Measurements from ENCODE around the gene TRPM4.
"Not testable (repeated sequence)": the region's sequence is repeated elsewhere in the genome, so short reads cannot be mapped to it uniquely, and the experiment has no call there.

Gene TRPM4

GRCh38 chr19:49127225-49127624 is 30.4 kb upstream of the TRPM4 start:
- not testable (repeated sequence) for DNase-seq (ENCODE audit: low read depth)

- peak; percentile 97 for DNase-seq (ENCODE audit: low read depth)
Observed at GRCh38 chr19:49127674-49128544, 29.7 kb upstream of the TRPM4 start.

DNA sequence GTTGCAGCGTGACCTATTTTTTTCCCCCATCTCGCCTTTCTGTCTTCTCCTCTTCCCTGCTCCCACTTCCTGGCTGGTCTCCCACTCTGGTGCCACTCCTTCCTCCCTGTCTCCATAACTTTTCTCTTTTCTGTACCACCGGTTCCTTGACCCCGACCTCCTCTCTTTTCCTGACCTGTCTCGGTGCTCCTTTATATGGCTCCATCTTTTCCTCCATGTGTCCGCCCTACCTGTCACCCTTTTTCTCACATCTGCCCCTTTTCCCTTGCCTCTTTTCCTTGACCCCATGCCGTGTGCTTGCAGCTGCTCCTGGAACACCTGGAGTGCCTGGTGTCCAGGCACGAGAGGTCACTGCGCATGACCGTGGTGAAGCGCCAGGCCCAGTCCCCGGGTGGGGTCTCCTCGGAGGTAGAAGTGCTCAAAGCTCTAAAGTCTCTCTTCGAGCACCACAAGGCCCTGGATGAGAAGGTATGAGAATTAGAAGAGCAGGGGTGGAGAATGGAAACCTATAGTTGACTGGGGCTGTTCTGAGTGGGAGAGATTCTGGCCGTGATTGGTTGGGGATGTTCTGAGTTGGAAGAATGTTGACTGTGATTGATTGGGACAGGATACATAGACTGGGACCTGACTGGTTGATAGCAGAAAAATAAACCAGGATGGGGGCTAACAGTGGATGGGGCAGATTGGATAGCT is 28.9 kb upstream of the TRPM4 start:
- no peak for DNase-seq (ENCODE audit: low read depth)

DNA sequence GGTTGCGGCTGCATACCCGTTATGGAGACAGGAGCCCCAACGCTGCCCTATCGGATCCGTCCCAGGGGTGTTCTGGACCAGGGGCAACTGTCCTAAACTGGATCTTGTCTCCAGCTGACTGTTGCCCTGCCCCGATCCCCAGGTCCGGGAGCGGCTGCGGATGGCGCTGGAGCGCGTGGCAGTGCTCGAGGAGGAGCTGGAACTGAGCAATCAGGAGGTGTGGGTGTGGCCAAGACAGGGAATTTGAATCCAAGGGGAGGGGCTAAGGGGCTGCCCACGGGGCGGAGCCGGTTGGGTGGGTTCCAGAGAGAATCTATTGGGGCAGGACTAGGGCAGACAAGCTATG is 28.4 kb upstream of the TRPM4 start:
- DNase-seq (ENCODE audit: low read depth) = no peak

DNA sequence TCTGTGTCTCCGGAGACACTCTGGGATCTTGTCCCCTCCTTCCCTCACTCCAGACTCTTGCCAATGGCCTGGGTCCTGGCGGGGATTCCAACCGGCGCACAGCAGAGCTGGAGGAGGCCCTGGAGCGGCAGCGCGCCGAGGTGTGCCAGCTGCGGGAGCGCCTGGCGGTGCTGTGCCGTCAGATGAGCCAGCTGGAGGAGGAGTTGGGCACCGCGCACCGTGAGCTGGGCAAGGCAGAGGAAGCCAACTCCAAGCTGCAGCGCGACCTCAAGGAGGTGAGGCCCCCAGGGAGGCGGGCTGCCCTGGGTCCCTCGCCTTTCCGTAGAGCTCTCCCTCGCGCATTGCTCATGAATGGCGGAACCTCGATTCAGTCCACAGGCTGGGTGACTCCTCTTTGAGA is 27.3 kb upstream of the TRPM4 start:
- DNase-seq (ENCODE audit: low read depth) = no peak

DNA sequence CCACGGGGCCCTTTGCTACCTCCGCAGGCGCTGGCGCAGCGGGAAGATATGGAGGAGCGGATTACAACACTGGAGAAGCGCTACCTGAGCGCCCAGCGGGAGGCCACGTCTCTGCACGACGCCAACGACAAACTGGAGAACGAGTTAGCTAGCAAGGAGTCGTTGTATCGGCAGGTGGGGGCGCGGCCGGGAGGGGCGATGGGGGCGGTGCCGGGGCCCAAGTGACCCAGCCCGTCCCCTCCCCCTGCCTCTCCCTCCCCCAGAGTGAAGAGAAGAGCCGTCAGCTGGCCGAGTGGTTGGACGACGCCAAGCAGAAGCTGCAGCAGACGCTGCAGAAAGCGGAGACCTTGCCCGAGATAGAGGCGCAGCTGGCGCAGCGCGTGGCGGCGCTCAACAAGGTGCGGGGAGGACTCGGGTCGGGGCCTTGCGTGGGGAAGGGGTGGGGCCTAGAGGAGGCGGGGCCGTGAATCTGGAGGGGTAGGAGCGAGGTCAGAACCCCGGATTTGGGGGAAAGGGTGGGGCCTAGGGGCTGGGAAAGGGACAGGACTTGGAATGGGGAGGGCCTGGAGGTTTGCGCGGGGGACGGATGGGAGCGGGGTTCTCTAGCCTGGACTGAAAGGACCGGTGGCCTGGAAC is 24.5 kb upstream of the TRPM4 start:
- DNase-seq (ENCODE audit: low read depth) = no peak

DNA sequence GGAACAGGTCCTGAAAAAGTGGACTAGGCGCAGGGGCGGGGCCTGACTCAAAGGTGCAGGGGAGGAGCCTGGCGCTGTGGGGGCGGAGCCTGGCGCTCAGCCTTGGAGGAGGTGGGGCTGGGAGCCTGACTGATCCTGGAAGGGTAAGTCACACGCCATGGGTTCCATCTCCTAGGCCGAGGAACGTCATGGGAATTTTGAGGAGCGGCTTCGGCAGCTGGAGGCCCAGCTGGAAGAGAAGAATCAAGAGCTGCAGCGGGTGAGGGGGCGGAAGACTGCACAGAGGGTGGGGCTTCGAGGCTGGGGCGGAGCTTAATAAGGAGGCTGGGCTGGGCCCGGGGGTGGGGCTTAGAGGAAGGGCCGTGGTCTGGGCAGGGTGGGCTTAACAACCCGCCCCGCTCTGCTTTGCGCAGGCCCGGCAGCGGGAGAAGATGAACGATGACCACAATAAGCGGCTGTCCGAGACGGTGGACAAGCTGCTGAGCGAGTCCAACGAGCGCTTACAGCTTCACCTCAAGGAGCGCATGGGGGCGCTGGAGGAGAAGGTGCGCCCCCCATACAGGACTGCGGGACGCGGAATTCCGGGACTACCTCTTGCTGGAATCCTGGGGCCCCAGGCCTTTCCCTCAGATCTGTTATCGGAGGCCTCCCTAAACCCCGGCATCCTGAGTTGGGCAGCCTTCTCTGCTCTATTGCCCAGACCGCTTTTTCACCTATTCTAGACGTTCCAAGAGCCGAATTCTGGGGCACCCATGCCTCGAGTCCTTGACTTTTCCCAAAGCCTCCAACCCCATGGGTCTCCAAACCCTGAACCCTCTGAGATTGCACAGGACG is 23.8 kb upstream of the TRPM4 start:
- DNase-seq (ENCODE audit: low read depth) = peak; percentile 43

DNA sequence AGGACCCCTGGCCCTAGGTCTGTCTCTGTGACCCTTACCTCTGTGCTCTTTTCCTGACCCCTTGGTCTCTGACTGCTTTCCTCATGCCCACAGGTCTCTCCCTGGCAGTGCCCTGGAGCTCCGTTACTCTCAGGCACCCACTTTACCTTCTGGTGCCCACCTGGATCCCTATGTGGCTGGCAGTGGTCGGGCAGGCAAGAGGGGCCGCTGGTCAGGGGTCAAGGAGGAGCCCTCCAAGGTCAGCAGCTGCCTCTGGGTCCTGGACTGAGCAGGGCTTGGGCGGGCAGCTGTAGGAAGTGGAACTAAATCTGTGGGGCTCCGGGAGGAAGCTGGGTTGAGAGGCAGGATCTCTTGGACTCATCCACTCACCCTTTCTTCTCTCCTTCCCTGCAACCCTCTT is 21.9 kb upstream of the TRPM4 start:
- no peak for DNase-seq (ENCODE audit: low read depth)

- no peak for DNase-seq (ENCODE audit: low read depth)
Observed at GRCh38 chr19:49136771-49137171, 20.8 kb upstream of the TRPM4 start.

GRCh38 chr19:49140951-49141350 is 16.6 kb upstream of the TRPM4 start:
- no peak for DNase-seq (ENCODE audit: low read depth)

GRCh38 chr19:49141352-49141751 is 16.2 kb upstream of the TRPM4 start:
- no peak for DNase-seq (ENCODE audit: low read depth)

- DNase-seq (ENCODE audit: low read depth) = peak; percentile 94
Observed at GRCh38 chr19:49142866-49143335, 14.7 kb upstream of the TRPM4 start.

- peak; percentile 76 for DNase-seq (ENCODE audit: low read depth)
Observed at GRCh38 chr19:49145573-49146407, 11.8 kb upstream of the TRPM4 start.

- peak; percentile 36 for DNase-seq (ENCODE audit: low read depth)
Observed at GRCh38 chr19:49146408-49146770, 11.2 kb upstream of the TRPM4 start.

DNA sequence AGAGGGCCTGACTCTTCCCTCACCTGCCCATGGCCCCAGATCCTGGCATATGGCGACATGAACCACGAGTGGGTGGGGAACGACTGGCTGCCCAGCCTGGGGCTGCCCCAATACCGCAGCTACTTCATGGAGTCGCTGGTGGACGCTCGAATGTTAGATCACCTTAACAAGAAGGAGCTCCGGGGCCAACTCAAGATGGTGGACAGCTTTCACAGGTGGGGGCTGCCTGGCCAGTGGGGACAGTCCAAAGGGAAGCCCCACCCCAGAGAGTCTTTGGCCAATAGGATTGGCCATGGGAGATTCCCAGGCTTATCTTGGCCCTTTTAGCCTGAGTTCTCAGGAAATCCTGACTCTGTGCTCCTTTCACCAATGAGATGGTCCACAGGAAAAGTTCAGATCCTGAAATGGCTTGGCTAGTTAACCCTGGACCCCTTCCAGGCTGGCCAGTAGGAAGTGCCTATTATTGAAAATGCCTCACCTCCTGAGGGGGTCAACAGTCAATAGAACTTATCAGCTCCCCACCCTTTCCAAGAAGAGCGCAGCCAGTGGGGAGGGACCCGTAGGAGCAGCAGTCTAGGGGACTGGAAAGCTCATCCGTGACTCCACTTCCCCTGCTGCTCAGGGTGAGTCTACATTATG is 9.4 kb upstream of the TRPM4 start:
- DNase-seq (ENCODE audit: low read depth) = no peak

- peak; percentile 94 for DNase-seq (ENCODE audit: low read depth)
Observed at GRCh38 chr19:49148784-49149651, 8.6 kb upstream of the TRPM4 start.

GRCh38 chr19:49149652-49150105 is 7.9 kb upstream of the TRPM4 start:
- peak; percentile 87 for DNase-seq (ENCODE audit: low read depth)

GRCh38 chr19:49150106-49150943 is 7.3 kb upstream of the TRPM4 start:
- peak; percentile 80 for DNase-seq (ENCODE audit: low read depth)

- no peak for DNase-seq (ENCODE audit: low read depth)
Observed at GRCh38 chr19:49150944-49151243, 6.7 kb upstream of the TRPM4 start.
